NCI-H526 treated with DMSO at 0.1 percent for 48 hours (cell line): ENCODE results near the gene C19orf18.

Experiments used
- DNase-seq: peaks from one replicate; lab custom pipeline; 2025; lab: John Stamatoyannopoulos, UW

Gene C19orf18

GRCh38 chr19:57947419-57948134 is 26.8 kb downstream of the C19orf18 start, which contains the start of gene ZNF256:
Gene ZNF256 (minus strand): TSS chr19:57947706. CDS start chr19:57947474, 232 bp downstream.
- peak; percentile 96 for DNase-seq

DNA sequence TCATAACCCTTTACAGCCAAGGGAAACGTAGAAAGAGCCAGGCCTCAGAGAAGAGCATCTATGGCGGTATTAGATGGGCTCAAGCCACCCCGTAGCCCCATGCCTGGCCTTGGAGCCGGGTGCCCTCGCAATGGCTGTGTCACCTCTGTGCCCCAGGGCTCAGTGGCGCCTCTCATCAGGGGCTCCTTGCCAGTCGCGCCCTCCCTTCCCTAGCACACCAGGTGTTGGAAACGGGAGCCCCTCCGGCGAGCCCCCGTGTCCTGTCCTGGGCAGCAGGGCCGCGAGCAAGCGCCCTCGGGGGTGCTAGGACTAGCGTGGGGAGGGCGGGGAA is 27.3 kb downstream of the C19orf18 start:
- no peak for DNase-seq

DNA sequence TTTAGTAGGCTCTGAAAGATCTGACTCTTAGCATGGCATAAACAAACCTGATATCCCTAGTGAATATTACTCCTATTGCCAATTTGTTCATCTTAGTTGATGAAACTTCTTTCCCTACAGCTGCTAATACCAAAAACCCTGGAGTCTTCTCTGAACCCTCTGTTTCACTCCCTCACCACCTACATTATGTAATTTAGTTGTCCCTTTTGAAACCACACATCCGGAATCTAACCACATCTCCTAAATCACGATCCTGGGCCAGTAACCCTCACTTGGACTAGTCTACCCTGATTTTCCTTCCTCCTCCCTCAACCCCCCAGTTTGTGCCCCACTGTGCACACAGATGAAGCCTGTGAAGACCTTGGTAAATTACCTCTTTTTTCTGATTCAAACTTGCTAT is 28.0 kb downstream of the C19orf18 start:
- DNase-seq = no peak

- no peak for DNase-seq
These were observed 32.7 kb downstream of the C19orf18 start for GRCh38 chr19:57941593-57941992.

DNA sequence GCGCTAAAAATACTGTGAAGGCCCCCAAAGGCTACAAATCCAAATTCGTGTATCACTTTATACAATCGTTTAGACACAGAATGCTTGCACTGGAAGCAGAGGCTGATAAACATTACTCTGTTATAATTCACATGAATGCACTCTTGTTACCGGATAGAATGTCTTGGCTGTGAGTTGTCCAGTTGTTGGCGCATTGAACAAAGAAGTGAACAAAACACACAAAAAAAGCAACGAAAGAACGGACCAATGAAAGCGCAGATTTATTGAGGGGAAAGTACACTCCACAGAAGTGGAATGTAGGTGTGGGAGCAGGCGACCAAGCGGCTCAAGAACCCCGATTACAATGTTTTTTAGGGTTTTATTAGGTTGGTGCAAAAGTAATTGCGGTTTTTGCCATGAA is 38.6 kb downstream of the C19orf18 start:
- no peak for DNase-seq

GRCh38 chr19:57934820-57935665 is 39.3 kb downstream of the C19orf18 start, which contains the start of gene ZNF418:
Gene ZNF418 (minus strand): TSS chr19:57935402. CDS start chr19:57933822, 1,580 bp downstream.
- DNase-seq = no peak

DNA sequence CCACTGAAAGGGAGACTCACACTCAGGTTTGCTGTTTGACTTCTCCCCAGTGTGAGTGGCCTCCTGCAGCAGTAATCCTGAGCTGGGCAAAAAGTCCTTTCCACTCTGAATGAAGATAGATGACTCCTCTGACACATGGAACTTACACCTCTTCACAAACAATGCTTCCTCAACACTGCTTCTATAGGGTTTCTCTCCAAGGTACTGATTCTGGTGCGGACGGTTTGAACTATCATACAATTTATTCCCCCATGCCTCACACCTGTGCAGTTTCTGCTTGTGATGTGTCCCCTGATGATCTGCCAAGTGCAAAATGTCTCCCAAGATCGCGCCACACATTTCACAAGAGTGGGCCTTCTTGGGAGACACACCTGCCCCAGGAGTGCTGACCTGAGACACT is 46.7 kb downstream of the C19orf18 start:
- DNase-seq = no peak

DNA sequence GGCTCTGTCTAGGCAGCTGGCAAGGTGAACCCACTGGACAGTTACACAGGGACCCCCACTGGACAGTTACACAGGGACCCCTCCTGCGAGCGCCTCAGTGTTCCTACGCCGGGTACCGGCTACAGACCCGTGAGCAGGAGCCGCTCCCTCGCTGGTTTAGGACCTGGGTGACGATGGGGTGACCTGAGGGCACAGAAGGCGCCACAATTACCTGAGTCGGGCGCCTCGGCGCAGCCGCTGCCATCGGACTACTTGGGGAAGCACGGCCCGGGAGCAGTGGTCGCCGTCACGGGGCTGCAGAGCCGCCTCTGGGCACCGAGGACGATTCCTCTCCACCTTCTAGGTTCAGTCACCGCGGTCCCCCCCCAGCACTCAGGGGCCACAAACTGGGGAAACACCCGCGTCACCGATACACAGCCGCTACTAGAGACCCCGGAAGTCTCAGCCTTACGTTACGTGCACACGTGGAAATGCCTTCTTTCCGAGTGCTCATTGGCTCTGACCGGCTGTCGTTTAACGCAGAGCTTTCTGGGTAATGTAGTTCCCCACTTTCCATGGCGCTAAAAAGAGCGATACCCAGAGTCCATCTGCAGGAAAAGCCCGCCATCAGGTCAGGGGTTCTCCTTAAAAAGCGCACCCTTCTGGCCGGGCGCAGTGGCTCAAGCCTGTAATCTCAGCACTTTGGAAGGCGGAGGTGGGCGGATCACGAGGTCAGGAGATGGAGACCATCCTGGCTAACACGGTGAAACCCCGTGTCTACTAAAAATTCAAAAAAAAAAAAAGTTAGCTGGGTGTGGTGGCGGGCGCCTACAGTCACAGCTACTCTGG is 58.0 kb downstream of the C19orf18 start, which contains the start of gene ZNF417:
ZNF417 (minus strand) TSS at position 425 of the 828 bp plus-strand sequence; CDS start at position 244, 181 bp downstream.
- DNase-seq = peak; percentile 94

- DNase-seq = no peak
These were observed 59.8 kb downstream of the C19orf18 start for GRCh38 chr19:57914531-57914930.
